Subcutaneous adipose tissue (tissue), 4 donors: ENCODE measurements around the gene MATK. TPM values are rescaled to one million over a fixed set of nuclear protein-coding genes. Genes with fewer than 3 reads are reported as not detected.

Experiments
- CTCF ChIP-seq: fragments of 450-650 bp; IDR thresholded peaks from one replicate; pipeline ENCODE4 v1.5.1; 2016; ENCODE audit warnings: low read depth, mild to moderate bottlenecking, control low read depth, antibody characterized with exemption, moderate library complexity
- total RNA-seq, 4 donors: library from RNA; depleted of rRNA; stranded (reverse); fragments of >200 nt; gene quantifications; one replicate each; pipeline ENCODE4 v1.1.0, GENCODE V29; 2016

The MATK gene
- total RNA-seq, 4 donors from 2014 or later, result 1.5 to 25.8 (median 2.7) TPM

DNA sequence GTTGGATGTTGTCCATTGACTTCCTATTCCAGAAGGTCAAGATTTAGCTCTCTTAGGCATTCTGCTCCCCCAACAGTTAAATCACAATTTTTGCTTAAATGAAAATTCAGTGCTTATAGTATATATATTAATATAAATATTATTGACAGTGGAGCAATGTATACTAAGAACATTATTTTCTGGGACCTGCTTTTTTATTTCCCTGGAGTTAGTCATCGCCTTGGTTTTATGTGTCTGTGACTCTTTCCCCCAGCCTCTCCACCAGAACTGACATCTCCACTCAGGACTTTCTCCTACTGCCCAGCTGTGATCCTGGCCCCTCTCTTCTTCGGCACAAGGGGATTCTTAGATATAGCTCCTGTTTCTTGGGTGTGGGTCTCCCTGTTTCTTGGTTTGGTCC is 10.2 kb upstream of the MATK start:
- TF ChIP-seq CTCF, result no peak

GRCh38 chr19:3793799-3794198 is 7.6 kb upstream of the MATK start:
- TF ChIP-seq CTCF, result no peak

DNA sequence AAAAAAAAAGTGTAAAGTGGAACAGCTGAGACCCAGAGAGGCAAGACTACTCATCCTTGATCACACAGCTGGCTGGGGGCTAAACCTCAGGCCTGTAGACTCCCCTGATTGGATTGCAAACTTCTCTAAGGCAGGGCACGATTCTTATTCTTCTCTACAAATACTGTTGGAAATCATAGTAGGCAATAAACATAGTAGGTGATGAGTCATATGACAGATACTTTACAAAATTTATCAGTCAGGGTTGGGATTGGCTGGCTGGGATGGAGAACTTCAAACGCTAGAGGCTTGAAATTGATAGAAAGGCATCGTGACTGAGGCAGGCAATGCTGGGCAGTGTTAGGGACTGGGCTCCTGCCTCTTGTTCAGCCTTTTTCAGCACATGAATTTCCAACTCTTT is 5.9 kb upstream of the MATK start:
- no peak for TF ChIP-seq CTCF

GRCh38 chr19:3790941-3791340 is 4.8 kb upstream of the MATK start:
- TF ChIP-seq CTCF, result no peak

DNA sequence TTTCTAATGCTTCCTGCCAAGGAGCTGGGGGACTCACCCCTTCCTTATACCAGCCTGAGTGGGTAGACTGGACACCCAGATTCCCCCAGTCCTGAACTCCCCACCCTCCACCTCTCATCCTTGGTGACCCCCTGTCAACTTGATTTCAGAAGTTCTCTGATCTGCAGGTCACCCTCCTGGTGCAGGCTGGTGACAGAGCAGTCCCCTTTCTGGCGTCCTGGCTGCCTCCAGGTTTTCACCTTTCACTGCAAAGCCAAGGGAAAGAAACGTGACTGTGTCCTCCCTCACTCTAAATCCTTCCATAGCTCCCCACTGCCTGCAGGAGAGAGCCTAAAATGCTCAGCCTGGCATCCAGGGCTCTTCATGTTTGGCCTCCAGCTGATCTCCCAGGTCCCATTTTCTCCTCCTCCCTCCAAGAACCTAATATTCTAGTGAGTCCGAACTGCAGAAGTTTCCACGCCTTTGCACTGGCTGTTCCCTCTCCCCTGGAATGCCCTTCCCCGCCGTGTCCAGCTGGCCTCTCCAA is 4.1 kb upstream of the MATK start:
- no peak for TF ChIP-seq CTCF

DNA sequence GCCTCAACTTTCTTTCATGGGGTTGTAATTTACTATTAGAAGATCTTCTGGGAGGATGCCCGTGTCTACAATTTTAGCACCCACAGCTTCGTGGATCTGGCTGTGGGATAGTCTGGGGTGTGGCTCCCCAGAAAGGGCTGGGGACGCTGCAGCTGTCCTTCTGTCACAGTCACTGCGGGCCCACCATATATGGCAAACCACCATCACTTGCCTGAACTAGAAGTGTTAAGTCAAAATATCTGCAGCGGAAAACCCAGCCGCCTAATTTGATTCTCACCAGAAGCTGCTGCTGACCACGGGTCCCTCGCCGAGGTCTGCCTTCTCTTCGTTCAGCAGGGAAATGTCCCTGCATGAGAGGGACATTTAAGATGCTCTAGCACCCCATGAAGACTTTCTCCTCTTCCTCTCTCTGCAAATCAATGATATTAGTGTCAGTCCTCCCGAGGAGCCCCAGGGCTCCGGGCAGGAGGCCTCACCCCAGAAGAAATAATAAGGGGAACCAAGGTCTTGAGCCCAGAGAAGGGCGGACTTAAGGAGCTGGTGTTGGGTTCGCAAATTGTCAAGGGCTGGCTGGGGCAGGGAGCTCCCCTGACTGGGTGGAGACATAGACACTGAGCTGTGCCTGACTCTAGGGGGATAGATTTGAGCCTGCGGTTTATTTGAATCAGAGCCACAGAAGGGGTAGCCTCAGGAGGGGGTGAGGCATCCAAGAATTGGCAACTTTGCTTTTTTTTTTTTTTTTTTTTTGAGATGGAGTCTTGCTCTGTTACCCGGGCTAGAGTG is 3.0 kb upstream of the MATK start:
- TF ChIP-seq CTCF, result no peak

GRCh38 chr19:3785451-3785937 is 687 bp downstream of the MATK start:
- no peak for TF ChIP-seq CTCF
